Neural progenitor cell (in vitro differentiated cells): ENCODE data around the gene COL13A1. TPM values are rescaled to one million over a fixed set of nuclear protein-coding genes. Genes with fewer than 3 reads are reported as not detected.

Experiments used
- DNase-seq: peaks from one replicate; pipeline ENCODE4 v3.0.0-alpha.2; 2016; ENCODE audit warnings: low spot score
- H2AFZ ChIP-seq: fragments of 200-600 bp; sonication (generic); replicated peaks from 2 replicates; pipeline ENCODE4 v1.6.1; 2016; ENCODE audit warnings: antibody characterized with exemption
- H3F3A ChIP-seq: fragments of 200-600 bp; sonication (generic); 2 replicates; pipeline ENCODE4 v1.6.1; 2016; ENCODE audit warnings: antibody characterized with exemption, low read depth
- H3K27ac ChIP-seq: fragments of 200-600 bp; sonication (generic); 2 replicates; pipeline ENCODE4 v1.5.1; 2016; ENCODE audit warnings: mild to moderate bottlenecking
- H3K27me3 ChIP-seq: fragments of 200-600 bp; sonication (generic); 2 replicates; pipeline ENCODE4 v1.6.1; 2016; ENCODE audit warnings: mild to moderate bottlenecking, moderate library complexity
- H3K36me3 ChIP-seq: fragments of 200-600 bp; sonication (generic); 2 replicates; pipeline ENCODE4 v1.5.1; 2016
- H3K4me1 ChIP-seq: fragments of 200-600 bp; sonication (generic); 2 replicates; pipeline ENCODE4 v1.6.1; 2016; ENCODE audit warnings: mixed run types
- H3K4me2 ChIP-seq: fragments of 200-600 bp; sonication (generic); 2 replicates; pipeline ENCODE4 v1.6.1; 2016
- H3K4me3 ChIP-seq: fragments of 200-600 bp; sonication (generic); 2 replicates; pipeline ENCODE4 v1.5.1; 2016
- H3K79me2 ChIP-seq: fragments of 200-600 bp; sonication (generic); 2 replicates; pipeline ENCODE4 v1.6.1; 2016; ENCODE audit warnings: low read depth
- H3K9ac ChIP-seq: fragments of 200-600 bp; sonication (generic); 2 replicates; pipeline ENCODE4 v1.6.1; 2016
- H3K9me3 ChIP-seq: fragments of 200-600 bp; sonication (generic); 2 replicates; pipeline ENCODE4 v1.5.1; 2016; ENCODE audit warnings: low read depth
- H4K20me1 ChIP-seq: fragments of 200-600 bp; sonication (generic); 2 replicates; pipeline ENCODE4 v1.6.1; 2016; ENCODE audit warnings: low read depth
- H3K27ac Mint-ChIP-seq: 3 replicates; pipeline ENCODE4 v1.8.0; 2021; ENCODE audit warnings: mixed read lengths
- H3K27me3 Mint-ChIP-seq: 2 replicates; pipeline ENCODE4 v1.8.0; 2022; ENCODE audit warnings: low read depth, mild to moderate bottlenecking, inconsistent platforms, moderate library complexity, mixed read lengths; ENCODE audit not compliant: insufficient read depth
- H3K36me3 Mint-ChIP-seq: 3 replicates; pipeline ENCODE4 v1.8.0; 2021; ENCODE audit warnings: mixed read lengths
- H3K4me1 Mint-ChIP-seq: 3 replicates; pipeline ENCODE4 v1.8.0; 2021; ENCODE audit warnings: mixed read lengths
- H3K4me3 Mint-ChIP-seq: 3 replicates; pipeline ENCODE4 v1.8.0; 2021; ENCODE audit warnings: mild to moderate bottlenecking, moderate library complexity, mixed read lengths
- H3K9me3 Mint-ChIP-seq: 3 replicates; pipeline ENCODE4 v1.8.0; 2020; ENCODE audit warnings: mixed read lengths
- CTCF ChIP-seq: fragments of 200-600 bp; sonication (generic); IDR thresholded peaks from 2 replicates; pipeline ENCODE4 v1.5.1; 2017; ENCODE audit warnings: antibody characterized with exemption, mild to moderate bottlenecking
- EZH2 ChIP-seq: fragments of 200-600 bp; sonication (generic); IDR thresholded peaks from 2 replicates; pipeline ENCODE4 v1.6.1; 2017; ENCODE audit warnings: antibody characterized with exemption, mild to moderate bottlenecking, moderate library complexity
- EZH2phosphoT487 ChIP-seq: fragments of 200-600 bp; sonication (generic); IDR thresholded peaks from 2 replicates; pipeline ENCODE4 v1.6.1; 2017; ENCODE audit warnings: antibody characterized with exemption
- total RNA-seq: library from RNA; depleted of rRNA; stranded (reverse); fragments of >200 nt; gene quantifications from 2 replicates; pipeline ENCODE4 v1.2.3, GENCODE V29; 2015; ENCODE audit warnings: low replicate concordance

COL13A1 gene
- total RNA-seq, 1 donor from 2014 or later = 1.3 TPM

- Mint-ChIP-seq H3K4me3 (no peak overlapping the region), H3K4me1 (no peaks in the 10 kb centered on the region), H3K36me3 (no peaks in the 10 kb centered on the region), H3K27me3 (peaks cover 5% of the 10 kb centered on the region), H3K9me3 (no peaks in the 10 kb centered on the region), H3K27ac (no peak overlapping the region)
- DNase-seq = no peak
- Histone ChIP-seq H3K9me3 (no peaks in the 10 kb centered on the region), H2AFZ (no peak overlapping the region), H3K27me3 (peaks cover 38% of the 10 kb centered on the region), H3K4me3 (no peak overlapping the region), H4K20me1 (no peaks in the 10 kb centered on the region), H3F3A (no peaks in the 10 kb centered on the region), H3K9ac (no peak overlapping the region), H3K36me3 (no peaks in the 10 kb centered on the region), H3K79me2 (no peaks in the 10 kb centered on the region), H3K4me1 (no peaks in the 10 kb centered on the region), H3K27ac (no peak overlapping the region), H3K4me2 (no peak overlapping the region)
- TF ChIP-seq EZH2phosphoT487 = no peak
- no peak for TF ChIP-seq EZH2
- TF ChIP-seq CTCF = no peak
Observed at GRCh38 chr10:69780077-69780476, 21.6 kb upstream of the COL13A1 start.

- Histone ChIP-seq H3K79me2 (no peaks in the 10 kb centered on the region), H4K20me1 (no peaks in the 10 kb centered on the region), H3K27me3 (peaks cover 38% of the 10 kb centered on the region), H3K4me2 (no peak overlapping the region), H2AFZ (no peak overlapping the region), H3K4me1 (no peaks in the 10 kb centered on the region), H3K9me3 (no peaks in the 10 kb centered on the region), H3K9ac (no peak overlapping the region), H3K36me3 (no peaks in the 10 kb centered on the region), H3K27ac (no peak overlapping the region), H3F3A (no peaks in the 10 kb centered on the region), H3K4me3 (no peak overlapping the region)
- Mint-ChIP-seq H3K4me1 (no peaks in the 10 kb centered on the region), H3K27ac (no peak overlapping the region), H3K27me3 (peaks cover 4% of the 10 kb centered on the region), H3K4me3 (no peak overlapping the region), H3K9me3 (no peaks in the 10 kb centered on the region), H3K36me3 (no peaks in the 10 kb centered on the region)
- DNase-seq = no peak
- no peak for TF ChIP-seq EZH2
- no peak for TF ChIP-seq EZH2phosphoT487
- TF ChIP-seq CTCF = no peak
Observed at GRCh38 chr10:69781576-69781975, 20.1 kb upstream of the COL13A1 start.

GRCh38 chr10:69783515-69783914 lies 18.2 kb upstream of the COL13A1 start:
- no peaks in the 10 kb centered on the region for H3K79me2 ChIP-seq
- no peaks in the 10 kb centered on the region for H3K4me1 ChIP-seq
- no peak overlapping the region for H3K27ac Mint-ChIP-seq
- H3F3A ChIP-seq = no peaks in the 10 kb centered on the region
- H3K27ac ChIP-seq = no peak overlapping the region
- no peak overlapping the region for H3K4me2 ChIP-seq
- peaks cover 38% of the 10 kb centered on the region for H3K27me3 ChIP-seq
- H3K4me3 ChIP-seq = no peak overlapping the region
- no peaks in the 10 kb centered on the region for H4K20me1 ChIP-seq
- H3K27me3 Mint-ChIP-seq = peaks cover 6% of the 10 kb centered on the region
- no peak overlapping the region for H3K9ac ChIP-seq
- no peaks in the 10 kb centered on the region for H3K9me3 ChIP-seq
- H3K36me3 Mint-ChIP-seq = no peaks in the 10 kb centered on the region
- H2AFZ ChIP-seq = no peak overlapping the region
- no peak for DNase-seq
- no peaks in the 10 kb centered on the region for H3K9me3 Mint-ChIP-seq
- TF ChIP-seq CTCF (no peak), EZH2phosphoT487 (no peak), EZH2 (no peak)
- H3K4me1 Mint-ChIP-seq = no peaks in the 10 kb centered on the region
- H3K4me3 Mint-ChIP-seq = no peak overlapping the region
- no peaks in the 10 kb centered on the region for H3K36me3 ChIP-seq

- Mint-ChIP-seq H3K27me3 (peaks cover 8% of the 10 kb centered on the region), H3K4me3 (no peak overlapping the region), H3K4me1 (no peaks in the 10 kb centered on the region), H3K27ac (no peak overlapping the region), H3K9me3 (no peaks in the 10 kb centered on the region), H3K36me3 (no peaks in the 10 kb centered on the region)
- H3K4me1 ChIP-seq = no peaks in the 10 kb centered on the region
- H4K20me1 ChIP-seq = no peaks in the 10 kb centered on the region
- H3K27me3 ChIP-seq = peaks cover 17% of the 10 kb centered on the region
- H3K9ac ChIP-seq = no peak overlapping the region
- H2AFZ ChIP-seq = no peak overlapping the region
- no peak overlapping the region for H3K4me2 ChIP-seq
- no peaks in the 10 kb centered on the region for H3F3A ChIP-seq
- H3K4me3 ChIP-seq = no peak overlapping the region
- no peak overlapping the region for H3K27ac ChIP-seq
- TF ChIP-seq EZH2 (no peak), CTCF (peak; percentile 47), EZH2phosphoT487 (no peak)
- H3K79me2 ChIP-seq = no peaks in the 10 kb centered on the region
- H3K36me3 ChIP-seq = no peaks in the 10 kb centered on the region
- DNase-seq = peak; percentile 23
- H3K9me3 ChIP-seq = no peaks in the 10 kb centered on the region
Observed at GRCh38 chr10:69786791-69787190, 14.9 kb upstream of the COL13A1 start.
